ENCODE measurements around the gene NUDT2. TPM values are rescaled to one million over a fixed set of nuclear protein-coding genes. Genes with fewer than 3 reads are reported as not detected.

Gene NUDT2
- 23.4 and 33.1 TPM in 2 replicates for total RNA-seq (ENCODE audit: low replicate concordance)

DNA sequence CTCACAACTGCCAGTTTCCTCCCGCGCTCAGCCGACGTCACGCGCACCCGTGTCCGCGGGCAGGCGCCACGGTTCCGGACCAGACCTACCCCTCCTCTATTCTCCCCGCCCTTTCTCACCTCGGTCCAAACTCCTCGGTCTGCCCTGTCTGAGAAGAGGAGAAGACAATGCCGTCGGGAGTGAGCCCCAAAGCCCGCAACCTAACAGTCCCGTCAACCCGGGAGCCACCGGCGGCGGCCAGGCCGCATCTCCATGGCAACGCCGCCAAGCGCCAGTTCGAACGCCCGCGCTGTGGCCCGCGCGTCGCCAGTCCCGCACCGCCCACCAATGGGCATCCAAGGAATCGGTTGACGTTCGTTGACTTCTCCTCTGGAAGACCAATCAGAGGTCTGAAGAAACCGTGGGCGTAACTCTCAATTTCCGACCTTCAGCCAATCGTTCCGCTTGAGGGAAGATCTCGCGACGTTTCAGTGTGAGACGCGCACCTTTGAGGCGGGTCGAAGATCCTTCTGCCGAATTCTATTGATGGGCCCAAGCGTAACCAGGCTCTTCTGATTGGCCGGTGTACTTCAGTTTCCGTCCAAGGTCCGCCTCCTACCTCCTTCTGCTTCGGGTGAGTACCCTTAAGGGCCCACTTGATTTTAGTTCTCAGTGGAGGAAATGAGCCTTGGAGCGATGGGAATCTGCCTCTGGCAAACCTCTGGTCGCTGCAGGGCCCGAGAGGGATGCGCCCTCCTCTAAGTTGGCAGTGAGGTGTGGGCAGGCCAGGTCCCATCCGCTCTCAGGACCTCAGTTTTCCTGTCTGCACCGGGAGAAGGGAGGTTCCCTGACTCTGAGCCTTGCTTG is at the start of gene NUDT2, which contains the start of gene KIF24:
Gene NUDT2 (plus strand): TSS at position 583 of the 846 bp plus-strand sequence. CDS start 9,471 bp downstream, outside the sequence.
Gene KIF24 (minus strand): TSS at position 282 of the 846 bp plus-strand sequence. CDS start 17,922 bp downstream, outside the sequence.
- Histone ChIP-seq H3K79me2 (ENCODE audit: low read depth) (peaks cover 55% of the 10 kb centered on the region), H3K27ac (peak within 1 kb of the TSS; percentile 75), H3K4me2 (peak within 1 kb of the TSS; percentile 87), H3K9ac (peak within 1 kb of the TSS; percentile 95), H3K36me3 (no peaks in the 10 kb centered on the region), H3K4me3 (peak within 1 kb of the TSS; percentile 77), H3K4me1 (peaks cover 12% of the 10 kb centered on the region), H3K27me3 (no peaks in the 10 kb centered on the region), H3F3A (ENCODE audit: low read depth) (peaks cover 39% of the 10 kb centered on the region), H3K9me3 (ENCODE audit: low read depth) (no peaks in the 10 kb centered on the region), H2AFZ (replicated peaks) (peak within 1 kb of the TSS; percentile 89), H4K20me1 (ENCODE audit: low read depth) (peaks cover 21% of the 10 kb centered on the region)
- no peaks in the 10 kb centered on the region for H3K36me3 Mint-ChIP-seq
- peaks cover 3% of the 10 kb centered on the region for H3K27me3 Mint-ChIP-seq (ENCODE audit: insufficient read depth, low read depth)
- H3K9me3 Mint-ChIP-seq = no peaks in the 10 kb centered on the region
- H3K4me3 Mint-ChIP-seq = peak within 1 kb of the TSS; percentile 97
- peak within 1 kb of the TSS; percentile 97 for H3K27ac Mint-ChIP-seq
- peak; percentile 100 for DNase-seq (ENCODE audit: low spot score)
- H3K4me1 Mint-ChIP-seq = peaks cover 36% of the 10 kb centered on the region
- TF ChIP-seq CTCF (IDR thresholded peaks at IDR 0.05) (no peak), EZH2 (IDR thresholded peaks at IDR 0.05) (no peak), EZH2phosphoT487 (IDR thresholded peaks at IDR 0.05) (no peak)

DNA sequence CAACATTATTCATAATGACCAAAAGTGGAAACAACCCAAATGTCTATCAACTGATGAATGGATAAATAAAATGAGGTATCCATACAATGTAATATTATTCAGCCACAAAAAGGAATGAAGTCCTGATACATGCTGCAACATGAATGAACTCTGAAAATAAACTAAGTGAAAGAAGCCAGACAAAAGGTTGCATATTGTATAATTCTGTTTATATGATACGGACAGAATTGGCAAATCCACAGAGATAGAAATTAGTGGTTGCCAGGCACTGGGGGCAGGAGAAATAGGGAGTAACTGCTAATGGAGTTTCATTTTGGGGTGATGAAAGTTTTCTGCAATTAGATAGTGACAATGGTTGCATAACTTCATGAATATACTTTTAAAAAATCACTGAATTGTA is 47.3 kb upstream of the NUDT2 start:
- no peaks in the 10 kb centered on the region for H3K4me1 ChIP-seq
- H3K9ac ChIP-seq = no peak overlapping the region
- no peak overlapping the region for H2AFZ ChIP-seq (replicated peaks)
- no peaks in the 10 kb centered on the region for H3K36me3 ChIP-seq
- H3K9me3 ChIP-seq (ENCODE audit: low read depth) = no peaks in the 10 kb centered on the region
- Mint-ChIP-seq H3K4me1 (no peaks in the 10 kb centered on the region), H3K27me3 (ENCODE audit: insufficient read depth, low read depth) (no peaks in the 10 kb centered on the region), H3K36me3 (peaks cover 17% of the 10 kb centered on the region), H3K27ac (no peak overlapping the region), H3K4me3 (no peak overlapping the region), H3K9me3 (no peaks in the 10 kb centered on the region)
- DNase-seq (ENCODE audit: low spot score) = no peak
- H3K79me2 ChIP-seq (ENCODE audit: low read depth) = no peaks in the 10 kb centered on the region
- H3K4me2 ChIP-seq = no peak overlapping the region
- no peaks in the 10 kb centered on the region for H3K27me3 ChIP-seq
- TF ChIP-seq EZH2 (IDR thresholded peaks at IDR 0.05) (no peak), CTCF (IDR thresholded peaks at IDR 0.05) (no peak), EZH2phosphoT487 (IDR thresholded peaks at IDR 0.05) (no peak)
- no peak overlapping the region for H3K27ac ChIP-seq
- no peaks in the 10 kb centered on the region for H4K20me1 ChIP-seq (ENCODE audit: low read depth)
- no peak overlapping the region for H3K4me3 ChIP-seq
- H3F3A ChIP-seq (ENCODE audit: low read depth) = no peaks in the 10 kb centered on the region

- no peaks in the 10 kb centered on the region for H3K9me3 Mint-ChIP-seq
- TF ChIP-seq EZH2phosphoT487 (IDR thresholded peaks at IDR 0.05) (no peak), CTCF (IDR thresholded peaks at IDR 0.05) (no peak), EZH2 (IDR thresholded peaks at IDR 0.05) (no peak)
- Histone ChIP-seq H4K20me1 (ENCODE audit: low read depth) (peaks cover 7% of the 10 kb centered on the region), H3K27me3 (no peaks in the 10 kb centered on the region), H2AFZ (replicated peaks) (no peak overlapping the region), H3K27ac (no peak overlapping the region), H3K36me3 (no peaks in the 10 kb centered on the region), H3F3A (ENCODE audit: low read depth) (peaks cover 10% of the 10 kb centered on the region), H3K9me3 (ENCODE audit: low read depth) (no peaks in the 10 kb centered on the region), H3K4me2 (peak overlapping the region; percentile 60), H3K4me3 (no peak overlapping the region), H3K9ac (no peak overlapping the region), H3K79me2 (ENCODE audit: low read depth) (no peaks in the 10 kb centered on the region), H3K4me1 (peaks cover 23% of the 10 kb centered on the region)
- no peak overlapping the region for H3K4me3 Mint-ChIP-seq
- H3K27ac Mint-ChIP-seq = no peak overlapping the region
- no peaks in the 10 kb centered on the region for H3K27me3 Mint-ChIP-seq (ENCODE audit: insufficient read depth, low read depth)
- H3K36me3 Mint-ChIP-seq = peaks cover 17% of the 10 kb centered on the region
- H3K4me1 Mint-ChIP-seq = no peaks in the 10 kb centered on the region
- peak; percentile 53 for DNase-seq (ENCODE audit: low spot score)
These were observed 40.2 kb upstream of the NUDT2 start for GRCh38 chr9:34289159-34289558.

All from neural progenitor cell (in vitro differentiated cells).